GM10266 (cell line): ENCODE data around the gene OR5M3.

Source experiments
- DNase-seq: peaks from one replicate; pipeline ENCODE4 v3.0.0; 2012; ENCODE audit errors: extremely low spot score
- CTCF ChIP-seq: IDR thresholded peaks from 2 replicates; pipeline ENCODE4 v1.5.1; 2012; ENCODE audit warnings: mild to moderate bottlenecking, low read depth; ENCODE audit not compliant: control insufficient read depth, insufficient read depth; ENCODE audit errors: missing control alignments

Gene OR5M3

GRCh38 chr11:56473252-56473651 is at the start of gene OR5M3:
Gene OR5M3, minus strand, starts transcription at chr11:56473352. Its CDS starts 2,855 bp downstream, at chr11:56470497.
- TF ChIP-seq CTCF = no peak
- no peak for DNase-seq

- no peak for DNase-seq
- TF ChIP-seq CTCF = no peak
These were observed 48.9 kb upstream of the OR5M3 start for GRCh38 chr11:56522008-56522407.

- TF ChIP-seq CTCF = no peak
- DNase-seq = no peak
These were observed 40.1 kb upstream of the OR5M3 start for GRCh38 chr11:56513280-56513679.

GRCh38 chr11:56509439-56509838 is 36.3 kb upstream of the OR5M3 start:
- no peak for DNase-seq

GRCh38 chr11:56497010-56497409 is 23.9 kb upstream of the OR5M3 start:
- DNase-seq = no peak
- TF ChIP-seq CTCF = no peak

More at GRCh38 chr11:56509439-56509838, 36.3 kb upstream of the OR5M3 start:
- TF ChIP-seq CTCF = no peak

GRCh38 chr11:56495117-56495516 is 22.0 kb upstream of the OR5M3 start:
- no peak for TF ChIP-seq CTCF
- DNase-seq = no peak

- no peak for DNase-seq
- no peak for TF ChIP-seq CTCF
These were observed 18.1 kb upstream of the OR5M3 start, which contains the start of gene OR5M8 for GRCh38 chr11:56491270-56491669. Gene OR5M8, minus strand, starts transcription at chr11:56491370. Its CDS starts 0 bp downstream, at chr11:56491370.
